ENCODE measurements around the gene ENKUR.
"Not testable (repeated sequence)": the region's sequence is repeated elsewhere in the genome, so short reads cannot be mapped to it uniquely, and the experiment has no call there.

Gene ENKUR

GRCh38 chr10:24973163-24973562 is 42.8 kb downstream of the ENKUR start:
- no peak for DNase-seq (ENCODE audit: low read depth in 2 of 2)

- no peak for DNase-seq (ENCODE audit: low read depth in 2 of 2)
Measured at GRCh38 chr10:24971374-24971773, 44.6 kb downstream of the ENKUR start.

- no peak for DNase-seq (ENCODE audit: low read depth in 2 of 2)
Measured at GRCh38 chr10:24969841-24970281, 46.1 kb downstream of the ENKUR start.

GRCh38 chr10:24968951-24969350 is 47.0 kb downstream of the ENKUR start:
- DNase-seq (ENCODE audit: low read depth in 2 of 2) = not testable (repeated sequence)

- no peak for DNase-seq (ENCODE audit: low read depth in 2 of 2)
Measured at GRCh38 chr10:24968349-24968748, 47.6 kb downstream of the ENKUR start.

GRCh38 chr10:24966962-24967481 is 48.9 kb downstream of the ENKUR start:
- no peak for DNase-seq (ENCODE audit: low read depth in 2 of 2)

GRCh38 chr10:24965051-24965450 is 50.9 kb downstream of the ENKUR start:
- DNase-seq (ENCODE audit: low read depth in 2 of 2) = no peak

GRCh38 chr10:24963521-24964041 is 52.4 kb downstream of the ENKUR start:
- no peak for DNase-seq (ENCODE audit: low read depth in 2 of 2)

- DNase-seq (ENCODE audit: low read depth in 2 of 2) = no peak
Measured at GRCh38 chr10:24962995-24963394, 53.0 kb downstream of the ENKUR start.

GRCh38 chr10:24961582-24961981 is 54.4 kb downstream of the ENKUR start:
- no peak for DNase-seq (ENCODE audit: low read depth in 2 of 2)

GRCh38 chr10:24959382-24959730 is 56.6 kb downstream of the ENKUR start:
- no peak for DNase-seq (ENCODE audit: low read depth in 2 of 2)

GRCh38 chr10:24958721-24959381 is 57.1 kb downstream of the ENKUR start:
- DNase-seq (ENCODE audit: low read depth in 2 of 2) = no peak

- DNase-seq (ENCODE audit: low read depth in 2 of 2) = no peak
Measured at GRCh38 chr10:24958091-24958720, 57.8 kb downstream of the ENKUR start.

- DNase-seq (ENCODE audit: low read depth in 2 of 2) = not testable (repeated sequence)
Measured at GRCh38 chr10:24957624-24958051, 58.3 kb downstream of the ENKUR start.

- no peak for DNase-seq (ENCODE audit: low read depth in 2 of 2)
Measured at GRCh38 chr10:24953675-24954074, 62.3 kb downstream of the ENKUR start.

GRCh38 chr10:24952707-24953645 is 63.0 kb downstream of the ENKUR start:
- DNase-seq (ENCODE audit: low read depth in 2 of 2) = peak; percentile 17

- peak in 1 of 2 donors; percentile 8 for DNase-seq (ENCODE audit: low read depth in 2 of 2)
Measured at GRCh38 chr10:24952143-24952706, 63.7 kb downstream of the ENKUR start, which contains the start of gene PRTFDC1. Gene PRTFDC1, minus strand, starts transcription at chr10:24952606. Its CDS starts 31 bp downstream, at chr10:24952575.

GRCh38 chr10:24951201-24952142 is 64.5 kb downstream of the ENKUR start:
- DNase-seq (ENCODE audit: low read depth in 2 of 2) = peak in 1 of 2 donors; percentile 8

- no peak for DNase-seq (ENCODE audit: low read depth in 2 of 2)
Measured at GRCh38 chr10:24950439-24950838, 65.5 kb downstream of the ENKUR start.

- no peak for DNase-seq (ENCODE audit: low read depth in 2 of 2)
Measured at GRCh38 chr10:24949616-24950015, 66.3 kb downstream of the ENKUR start.
